Measurements from ENCODE around the gene LRRC23. TPM values are rescaled to one million over a fixed set of nuclear protein-coding genes. Genes with fewer than 3 reads are reported as not detected.

Gene LRRC23
- total RNA-seq, 4 donors from 2014 or later: 4.3 to 15.8 (median 8.5) TPM

DNA sequence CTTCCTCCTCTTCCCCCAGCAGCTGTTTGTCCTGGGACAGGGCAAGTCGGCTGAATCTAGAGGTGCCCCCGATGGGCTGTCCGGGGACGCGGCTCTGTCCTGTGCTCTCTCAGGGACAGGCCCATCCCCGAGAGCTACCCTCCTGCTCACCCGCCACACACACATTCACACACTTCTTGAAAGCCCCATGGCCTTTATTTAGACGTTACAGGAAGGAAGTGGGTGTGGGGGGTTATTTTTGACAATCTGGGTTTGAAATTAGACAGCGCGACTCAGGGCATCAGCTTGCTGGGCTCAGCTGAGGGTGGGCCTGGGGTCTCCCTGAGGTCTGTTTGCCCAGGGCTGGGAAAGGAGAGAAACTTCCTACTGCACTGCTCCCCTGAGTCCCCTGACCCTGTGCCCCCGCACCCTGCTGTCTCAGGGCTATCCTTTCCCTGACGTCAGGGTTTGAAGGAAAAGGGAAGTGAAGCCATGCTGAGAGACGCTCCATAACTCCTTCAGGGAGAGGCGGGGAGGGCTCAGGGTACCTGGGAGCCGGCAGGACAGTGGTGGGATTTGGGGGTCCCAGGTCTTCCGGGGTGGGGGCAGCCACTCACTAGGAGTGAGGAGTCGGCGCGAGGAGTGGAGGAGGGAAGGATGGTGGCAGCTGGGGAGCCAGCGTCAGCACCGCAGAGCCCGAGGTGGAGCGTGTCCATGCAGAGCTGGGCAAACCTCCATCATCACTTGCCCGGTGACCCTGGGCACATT lies 54.6 kb downstream of the LRRC23 start:
- no peaks in the 10 kb centered on the region for H3K9me3 ChIP-seq
- DNase-seq (ENCODE audit: low spot score in 2 of 2): no peak
- peaks cover 7% of the 10 kb centered on the region for H3K36me3 ChIP-seq
- peak overlapping the region; percentile 40 for H3K27ac ChIP-seq
- TF ChIP-seq, protein P1, sequence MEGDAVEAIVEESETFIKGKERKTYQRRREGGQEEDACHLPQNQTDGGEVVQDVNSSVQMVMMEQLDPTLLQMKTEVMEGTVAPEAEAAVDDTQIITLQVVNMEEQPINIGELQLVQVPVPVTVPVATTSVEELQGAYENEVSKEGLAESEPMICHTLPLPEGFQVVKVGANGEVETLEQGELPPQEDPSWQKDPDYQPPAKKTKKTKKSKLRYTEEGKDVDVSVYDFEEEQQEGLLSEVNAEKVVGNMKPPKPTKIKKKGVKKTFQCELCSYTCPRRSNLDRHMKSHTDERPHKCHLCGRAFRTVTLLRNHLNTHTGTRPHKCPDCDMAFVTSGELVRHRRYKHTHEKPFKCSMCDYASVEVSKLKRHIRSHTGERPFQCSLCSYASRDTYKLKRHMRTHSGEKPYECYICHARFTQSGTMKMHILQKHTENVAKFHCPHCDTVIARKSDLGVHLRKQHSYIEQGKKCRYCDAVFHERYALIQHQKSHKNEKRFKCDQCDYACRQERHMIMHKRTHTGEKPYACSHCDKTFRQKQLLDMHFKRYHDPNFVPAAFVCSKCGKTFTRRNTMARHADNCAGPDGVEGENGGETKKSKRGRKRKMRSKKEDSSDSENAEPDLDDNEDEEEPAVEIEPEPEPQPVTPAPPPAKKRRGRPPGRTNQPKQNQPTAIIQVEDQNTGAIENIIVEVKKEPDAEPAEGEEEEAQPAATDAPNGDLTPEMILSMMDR (IDR thresholded peaks at IDR 0.05): no peak
- peaks cover 61% of the 10 kb centered on the region for H3K4me1 ChIP-seq
- H3K27me3 ChIP-seq: no peaks in the 10 kb centered on the region
- no peak overlapping the region for H3K4me3 ChIP-seq
- 70% methylated on average over 24 of the region's 24 CpGs for WGBS

DNA sequence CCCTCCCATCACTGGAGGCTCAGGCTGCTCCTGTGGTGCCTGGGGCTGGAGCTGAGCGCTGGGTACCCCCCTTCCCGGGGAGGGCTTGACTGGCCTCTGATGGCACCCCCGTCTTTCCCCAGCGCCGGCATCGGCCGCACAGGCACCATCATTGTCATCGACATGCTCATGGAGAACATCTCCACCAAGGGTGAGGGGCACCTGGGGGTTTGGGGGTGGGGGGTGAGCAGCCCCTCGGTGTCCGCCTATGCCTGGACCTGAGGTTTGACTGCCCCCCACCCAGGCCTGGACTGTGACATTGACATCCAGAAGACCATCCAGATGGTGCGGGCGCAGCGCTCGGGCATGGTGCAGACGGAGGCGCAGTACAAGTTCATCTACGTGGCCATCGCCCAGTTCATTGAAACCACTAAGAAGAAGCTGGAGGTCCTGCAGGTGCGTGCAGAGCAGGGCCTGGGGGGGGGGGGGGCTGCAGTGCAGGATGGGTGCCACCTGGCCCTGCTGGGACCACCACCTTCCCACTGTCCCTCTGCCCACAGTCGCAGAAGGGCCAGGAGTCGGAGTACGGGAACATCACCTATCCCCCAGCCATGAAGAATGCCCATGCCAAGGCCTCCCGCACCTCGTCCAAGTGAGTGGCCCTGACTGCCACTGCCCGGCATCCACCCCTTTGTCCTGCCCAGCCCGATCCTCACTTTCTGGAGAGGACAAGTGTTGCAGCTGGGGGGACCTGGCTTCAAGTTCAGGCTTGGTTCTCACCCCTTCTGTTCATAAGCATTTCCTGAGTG lies 55.4 kb downstream of the LRRC23 start:
- peaks cover 66% of the 10 kb centered on the region for H3K4me1 ChIP-seq
- no peak overlapping the region for H3K4me3 ChIP-seq
- no peaks in the 10 kb centered on the region for H3K9me3 ChIP-seq
- peak in 1 of 2 donors; percentile 68 for DNase-seq (ENCODE audit: low spot score in 2 of 2)
- H3K36me3 ChIP-seq: peaks cover 7% of the 10 kb centered on the region
- no peaks in the 10 kb centered on the region for H3K27me3 ChIP-seq
- peak overlapping the region; percentile 93 for H3K27ac ChIP-seq
- TF ChIP-seq POLR2A (IDR thresholded peaks at IDR 0.05): no peak
- TF ChIP-seq, protein P1 (IDR thresholded peaks at IDR 0.05): no peak
- no peak for TF ChIP-seq EP300 (IDR thresholded peaks at IDR 0.05)
- no peak for TF ChIP-seq POLR2AphosphoS5 (IDR thresholded peaks at IDR 0.05)
- WGBS: 89% methylated on average over 13 of the region's 26 CpGs

DNA sequence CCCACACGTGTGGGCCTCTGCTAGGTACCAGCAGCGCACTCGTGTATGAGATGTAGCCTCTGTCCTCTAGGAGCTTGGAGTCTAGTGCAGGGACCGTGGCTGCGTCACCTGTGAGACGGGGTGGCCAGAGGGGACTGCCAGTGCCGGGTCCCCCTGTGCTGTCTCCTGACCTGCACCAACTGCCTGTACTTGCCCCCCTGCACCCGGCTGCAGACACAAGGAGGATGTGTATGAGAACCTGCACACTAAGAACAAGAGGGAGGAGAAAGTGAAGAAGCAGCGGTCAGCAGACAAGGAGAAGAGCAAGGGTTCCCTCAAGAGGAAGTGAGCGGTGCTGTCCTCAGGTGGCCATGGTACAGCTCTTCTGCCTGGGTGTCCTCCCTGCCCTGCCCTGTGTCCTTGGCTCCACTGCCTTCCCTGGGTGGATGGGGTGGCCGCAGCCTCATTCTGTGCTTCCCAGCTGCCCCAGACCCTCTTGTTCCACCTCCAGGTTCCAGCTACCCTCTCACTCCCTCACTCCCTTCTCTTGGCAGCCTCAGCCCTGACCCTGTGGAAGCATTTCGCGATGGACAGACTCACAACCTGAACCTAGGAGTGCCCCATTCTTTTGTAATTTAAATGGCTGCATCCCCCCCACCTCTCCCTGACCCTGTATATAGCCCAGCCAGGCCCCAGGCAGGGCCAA lies 56.1 kb downstream of the LRRC23 start:
- peaks cover 74% of the 10 kb centered on the region for H3K4me1 ChIP-seq
- no peak for TF ChIP-seq EP300 (IDR thresholded peaks at IDR 0.05)
- no peak for TF ChIP-seq POLR2AphosphoS5 (IDR thresholded peaks at IDR 0.05)
- TF ChIP-seq, protein P1 (IDR thresholded peaks at IDR 0.05): no peak
- TF ChIP-seq POLR2A (IDR thresholded peaks at IDR 0.05): no peak
- peak in 1 of 2 donors; percentile 64 for DNase-seq (ENCODE audit: low spot score in 2 of 2)
- WGBS: 67% methylated on average over 11 of the region's 13 CpGs
- no peaks in the 10 kb centered on the region for H3K27me3 ChIP-seq
- H3K27ac ChIP-seq: peak overlapping the region; percentile 93
- H3K4me3 ChIP-seq: no peak overlapping the region
- peaks cover 7% of the 10 kb centered on the region for H3K36me3 ChIP-seq
- no peaks in the 10 kb centered on the region for H3K9me3 ChIP-seq

DNA sequence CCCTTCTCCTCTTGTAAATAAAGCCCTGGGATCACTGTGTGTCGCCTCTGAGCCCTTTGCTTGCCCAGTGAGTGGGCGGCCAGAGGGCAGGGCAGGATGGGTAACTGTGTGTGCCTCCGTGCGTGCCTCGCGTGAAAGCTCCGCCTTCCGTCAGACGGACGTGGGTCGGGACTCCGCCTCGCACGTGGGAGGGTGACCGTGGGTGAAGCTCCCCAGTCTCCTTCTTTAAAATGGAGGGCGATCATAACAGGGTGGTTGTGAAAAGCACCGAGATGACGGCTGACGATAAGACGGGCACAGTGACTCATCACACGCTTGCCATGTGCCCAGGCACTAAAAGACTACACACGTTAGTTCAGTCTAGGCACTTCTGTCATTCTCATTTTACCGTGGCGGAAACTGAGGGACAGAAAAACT lies 56.7 kb downstream of the LRRC23 start:
- Histone ChIP-seq H3K4me1 (peaks cover 79% of the 10 kb centered on the region), H3K27me3 (no peaks in the 10 kb centered on the region), H3K36me3 (peaks cover 11% of the 10 kb centered on the region), H3K4me3 (peak overlapping the region; percentile 60), H3K9me3 (no peaks in the 10 kb centered on the region), H3K27ac (peak overlapping the region; percentile 93)
- WGBS: 9% methylated on average over 15 of the region's 24 CpGs
- peak in 1 of 2 donors; percentile 87 for DNase-seq (ENCODE audit: low spot score in 2 of 2)
- TF ChIP-seq POLR2A (IDR thresholded peaks at IDR 0.05) (no peak), POLR2AphosphoS5 (IDR thresholded peaks at IDR 0.05) (peak; percentile 51 to 64 (median 61)), EP300 (IDR thresholded peaks at IDR 0.05) (no peak)
- TF ChIP-seq, protein P1 (IDR thresholded peaks at IDR 0.05): no peak

All from suprapubic skin (tissue), 4 donors.